HG03280 (cell line): ENCODE results near the gene GPR137B.
"Not testable (repeated sequence)": the region's sequence is repeated elsewhere in the genome, so short reads cannot be mapped to it uniquely, and the experiment has no call there.

Experiments used
- ATAC-seq: cut with Tn5 transposase; IDR thresholded peaks from one replicate; pipeline ENCODE4 v1.9.1; 2021; ENCODE audit warnings: mild to moderate bottlenecking, moderate library complexity; ENCODE audit not compliant: unreplicated experiment

Gene GPR137B

DNA sequence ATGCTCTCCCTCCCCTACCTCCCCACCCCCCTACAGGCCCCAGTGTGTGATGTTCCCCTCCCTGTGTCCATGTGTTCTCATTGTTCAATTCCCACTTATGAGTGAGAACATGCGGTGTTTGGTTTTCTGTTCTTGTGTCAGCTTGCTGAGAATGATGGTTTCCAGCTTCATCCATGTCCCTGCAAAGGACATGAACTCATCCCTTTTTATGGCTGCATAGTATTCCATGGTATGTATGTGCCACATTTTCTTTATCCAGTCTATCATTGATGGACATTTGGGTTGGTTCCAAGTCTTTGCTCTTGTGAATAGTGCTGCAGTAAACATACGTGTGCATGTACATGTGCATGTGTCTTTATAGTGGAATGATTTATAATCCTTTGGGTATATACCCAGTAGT is 44.1 kb downstream of the GPR137B start:
- not testable (repeated sequence) for ATAC-seq

DNA sequence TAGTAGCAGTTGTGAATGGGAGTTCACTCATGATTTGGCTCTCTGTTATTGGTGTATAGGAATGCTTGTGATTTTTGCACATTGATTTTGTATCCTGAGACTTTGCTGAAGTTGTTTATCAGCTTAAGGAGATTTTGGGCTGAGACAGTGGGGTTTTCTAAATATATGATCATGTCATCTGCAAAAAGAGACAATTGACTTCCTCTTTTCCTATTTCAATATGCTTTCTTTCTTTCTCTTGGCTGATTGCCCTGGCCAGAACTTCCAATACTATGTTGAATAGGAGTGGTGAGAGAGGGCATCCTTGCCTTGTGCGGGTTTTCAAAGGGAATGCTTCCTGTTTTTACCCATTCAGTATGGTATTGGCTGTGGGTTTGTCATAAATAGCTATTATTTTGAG is 45.7 kb downstream of the GPR137B start:
- not testable (repeated sequence) for ATAC-seq

DNA sequence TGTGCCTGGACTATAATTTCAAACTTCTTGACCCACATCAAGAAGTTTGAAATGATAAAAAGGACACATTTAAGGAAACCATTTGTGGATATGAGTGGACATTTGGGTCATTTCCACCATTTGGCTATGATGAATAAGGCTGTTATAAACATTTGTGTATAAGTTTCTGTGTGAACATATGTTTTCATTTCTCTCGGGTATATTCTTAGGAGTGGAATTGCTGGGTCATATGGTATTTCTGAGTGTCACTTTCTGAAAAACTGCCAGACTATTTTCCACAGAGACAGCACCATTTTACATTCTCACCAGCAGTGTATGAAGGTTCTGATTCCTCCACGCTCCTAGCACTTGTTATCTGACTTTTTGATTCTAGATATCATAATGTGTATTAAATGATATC is 50.8 kb downstream of the GPR137B start:
- ATAC-seq: no peak

DNA sequence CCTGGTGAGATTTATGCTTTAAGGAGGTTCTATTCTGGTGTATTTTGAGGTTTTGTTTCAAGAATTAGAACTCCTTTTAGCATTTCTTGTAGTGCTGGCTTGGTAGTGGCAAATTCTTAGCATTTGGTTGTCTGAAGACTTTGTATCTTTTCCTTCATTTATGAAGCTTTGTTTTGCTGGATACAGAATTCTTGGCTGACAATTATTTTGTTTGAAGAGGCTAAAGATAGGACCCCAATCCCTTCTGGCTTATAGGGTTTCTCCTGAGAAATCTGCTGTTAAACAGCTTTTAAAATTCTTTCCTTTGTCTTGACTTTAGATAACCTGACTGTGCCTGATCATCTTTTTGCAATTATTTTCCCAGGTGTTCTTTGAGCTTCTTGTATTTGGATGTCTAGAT is 58.6 kb downstream of the GPR137B start:
- ATAC-seq: no peak

DNA sequence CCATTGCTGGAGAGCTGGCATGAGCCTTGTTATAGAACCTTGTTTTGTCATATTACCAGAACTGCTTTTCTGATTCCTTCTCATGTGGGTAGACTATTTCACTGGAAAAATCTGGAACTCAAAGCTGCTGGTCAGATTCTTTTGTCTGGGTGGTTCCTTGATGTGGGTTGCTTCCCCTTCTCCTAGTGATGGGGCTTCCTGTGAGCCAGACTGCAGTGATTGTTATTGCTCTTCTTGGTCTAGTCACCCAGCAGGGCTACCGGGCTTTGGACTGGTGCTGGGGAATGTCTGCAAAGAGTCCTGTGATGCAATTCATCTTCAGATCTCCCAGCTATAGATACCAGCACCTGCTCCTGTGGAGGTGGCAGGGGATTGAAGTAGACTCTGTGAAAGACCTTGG is 59.4 kb downstream of the GPR137B start:
- ATAC-seq: no peak

DNA sequence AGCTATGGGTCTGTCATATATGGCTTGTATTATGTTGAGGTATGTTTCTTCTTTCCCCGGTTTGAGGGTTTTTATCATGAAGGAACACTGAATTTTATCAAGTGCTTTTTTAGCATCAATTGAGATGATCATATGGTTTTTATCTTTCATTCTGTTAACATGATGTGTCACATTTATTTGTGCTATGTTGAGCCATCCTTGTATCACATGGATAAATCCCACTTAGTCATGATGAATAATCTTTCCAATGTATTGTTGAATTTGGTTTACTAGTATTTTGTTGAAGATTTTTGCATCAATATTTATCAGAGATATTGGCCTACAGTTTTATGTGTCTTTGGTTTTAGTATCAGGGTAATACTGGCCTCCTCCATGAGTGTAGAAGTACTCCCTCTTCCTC is 61.7 kb downstream of the GPR137B start:
- ATAC-seq: no peak

DNA sequence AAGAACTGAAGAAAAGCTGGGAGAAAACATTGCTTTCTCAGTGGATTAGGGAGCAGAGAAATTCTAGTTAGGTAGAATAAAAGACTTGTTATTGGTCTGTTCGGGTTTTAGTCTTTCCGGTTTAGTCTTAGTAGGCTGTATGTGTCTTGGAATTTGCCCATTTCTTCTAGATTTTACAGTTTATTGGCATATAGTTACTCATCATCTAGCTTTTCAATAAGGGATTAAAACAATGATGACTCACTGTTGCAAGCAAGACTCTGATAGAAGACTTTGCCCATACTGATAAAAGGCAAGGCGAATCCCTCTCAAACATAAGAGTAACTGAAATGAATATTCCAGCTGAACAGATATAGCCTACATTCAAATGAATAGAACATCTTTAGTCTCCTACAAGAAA is 62.3 kb downstream of the GPR137B start:
- no peak for ATAC-seq

DNA sequence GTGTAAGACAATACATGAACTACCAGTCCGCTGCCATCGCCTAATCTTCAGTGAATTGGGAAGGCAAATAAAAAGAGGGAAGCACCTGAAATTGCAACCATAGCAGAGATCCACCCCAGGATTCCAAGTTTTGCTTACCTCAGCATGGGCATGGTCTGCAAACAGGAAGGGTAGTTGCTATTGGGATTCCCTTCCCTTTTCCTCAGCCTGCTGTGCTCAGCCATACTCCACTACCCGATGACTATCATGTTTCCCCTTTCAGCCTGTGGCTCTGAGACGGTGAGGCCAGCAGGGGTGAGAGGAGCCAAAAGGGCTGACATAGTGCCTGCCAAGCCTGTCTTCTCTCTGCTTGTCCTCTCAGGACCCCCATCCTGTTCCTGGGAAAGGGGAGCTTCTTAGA is 64.2 kb downstream of the GPR137B start:
- no peak for ATAC-seq

DNA sequence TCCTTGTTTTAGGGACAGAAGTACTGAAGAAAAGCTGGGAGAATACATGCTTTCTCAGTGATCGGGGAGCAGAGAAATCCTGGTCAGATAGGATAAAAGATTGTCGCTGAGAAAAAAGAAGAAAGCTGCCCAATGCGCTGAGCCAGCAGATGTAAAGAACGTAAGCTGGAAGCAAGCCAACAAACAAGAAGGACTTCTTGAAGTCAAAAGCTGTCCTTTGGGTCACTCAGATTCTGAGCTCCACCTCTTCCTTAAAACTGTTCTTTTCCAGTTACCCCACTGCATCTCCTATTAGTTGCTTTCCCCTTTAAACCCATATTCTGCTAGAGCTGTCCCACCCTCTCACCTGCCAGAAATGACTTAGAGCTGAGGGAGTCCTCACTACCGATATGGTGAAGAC is 64.8 kb downstream of the GPR137B start:
- ATAC-seq: no peak

DNA sequence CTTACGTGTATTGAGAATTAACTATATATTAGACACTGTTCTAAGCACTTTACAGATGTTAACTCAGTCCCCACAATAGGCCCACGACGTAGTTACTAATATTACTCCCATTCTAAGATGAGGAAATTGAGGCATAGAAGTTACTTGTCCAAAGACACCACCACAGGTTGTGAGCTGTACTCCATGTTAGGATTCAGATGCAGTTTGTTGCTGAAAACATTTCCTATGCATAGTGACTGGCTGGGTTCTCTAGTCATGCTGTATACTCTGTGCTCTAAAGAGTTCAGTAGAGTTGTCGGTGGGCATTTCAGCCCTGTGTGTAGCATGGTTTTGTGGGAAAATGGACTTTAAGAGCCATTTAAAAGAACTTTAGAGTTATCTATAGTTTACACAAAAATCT is 65.2 kb downstream of the GPR137B start:
- no peak for ATAC-seq

DNA sequence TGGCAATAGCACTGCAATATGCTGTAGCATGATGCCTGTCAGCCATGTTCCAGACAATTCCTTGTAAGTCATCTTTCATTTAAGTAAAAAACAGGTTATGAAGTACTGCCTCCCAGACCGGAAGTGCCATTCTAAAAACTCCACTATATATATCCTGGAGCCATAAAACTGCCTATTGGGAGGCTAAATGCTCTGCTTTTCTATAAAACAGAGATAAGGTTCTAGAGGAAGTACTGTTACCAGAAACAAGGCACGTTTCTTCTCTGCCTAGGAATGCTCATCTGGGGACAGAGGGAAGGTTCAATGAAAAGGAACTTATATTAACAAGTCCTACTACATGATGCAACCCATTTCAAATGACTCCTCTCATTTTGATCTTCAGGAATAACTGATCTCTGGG is 66.8 kb downstream of the GPR137B start:
- ATAC-seq: no peak

DNA sequence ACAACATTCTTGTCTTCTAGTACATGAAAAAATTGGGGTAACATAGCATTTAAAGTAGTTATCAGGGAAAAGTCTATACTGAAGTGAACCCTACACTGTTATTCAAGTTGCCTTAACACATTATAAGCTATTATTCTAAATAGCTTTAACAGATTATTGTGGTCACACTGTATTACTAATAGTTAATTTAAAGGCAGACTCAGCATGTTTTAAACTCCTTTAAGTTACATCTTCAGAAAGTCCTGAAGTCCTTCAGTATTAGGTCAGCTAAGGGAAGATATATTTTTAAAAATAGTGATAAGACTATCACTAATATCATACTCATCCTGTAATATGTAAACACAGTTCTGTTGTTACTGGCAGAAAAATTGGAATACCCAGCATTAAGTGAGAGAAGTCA is 67.4 kb downstream of the GPR137B start:
- ATAC-seq: no peak

DNA sequence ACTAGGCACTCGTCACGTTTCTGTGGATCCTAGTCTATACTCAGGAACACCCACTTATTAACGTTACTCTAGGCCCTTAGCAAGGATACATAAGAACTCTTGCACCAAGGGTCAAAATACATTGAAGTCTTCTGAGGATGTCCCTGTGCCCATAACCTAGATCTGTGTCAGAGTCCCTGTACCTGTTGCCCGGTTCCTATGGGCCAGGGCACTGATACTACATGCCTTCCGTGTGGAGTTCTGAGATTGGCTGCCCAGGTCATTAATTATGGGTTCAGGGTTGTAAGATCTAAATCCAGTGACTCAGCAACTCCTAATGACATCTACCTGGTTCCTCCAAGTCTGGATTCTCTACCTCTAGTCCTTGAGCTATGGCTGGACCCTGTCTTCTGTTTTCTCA is 69.5 kb downstream of the GPR137B start:
- ATAC-seq: no peak

DNA sequence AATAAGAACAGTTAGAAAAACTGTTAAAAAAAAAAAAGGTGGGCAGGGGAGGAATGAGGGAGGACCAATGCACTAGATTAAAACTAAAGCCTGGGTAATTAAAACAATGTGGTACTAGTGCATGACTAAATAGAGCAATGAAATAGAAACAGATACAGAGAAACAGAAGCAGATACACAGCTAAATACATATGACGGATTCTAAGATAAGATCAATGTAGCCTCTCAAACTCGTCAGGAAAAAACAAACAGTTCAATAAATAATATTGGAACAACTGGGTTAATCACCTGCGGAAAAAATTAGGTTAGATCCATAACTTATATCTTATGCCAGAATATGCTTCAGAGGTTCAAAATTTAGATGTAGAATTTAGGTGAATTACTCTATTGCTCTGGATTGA is 71.2 kb downstream of the GPR137B start:
- ATAC-seq: no peak

DNA sequence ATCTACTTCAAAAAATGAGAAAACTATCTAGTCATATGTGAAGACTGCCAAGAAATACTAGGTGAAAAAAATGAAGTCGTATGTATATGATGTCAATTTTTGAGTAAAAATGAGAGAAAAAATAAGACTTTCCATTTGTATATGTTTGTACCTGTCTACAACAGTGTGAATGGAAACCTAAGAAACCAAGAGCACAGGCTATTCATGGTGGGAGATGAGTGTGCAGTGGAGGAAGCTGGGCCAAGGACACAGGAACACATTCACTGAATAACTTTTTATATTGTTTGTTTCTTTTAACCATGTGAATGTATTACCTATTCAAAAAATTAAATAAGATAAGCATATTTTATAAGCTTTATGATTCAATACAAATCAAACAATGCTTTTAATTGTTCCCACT is 72.4 kb downstream of the GPR137B start:
- ATAC-seq: no peak

DNA sequence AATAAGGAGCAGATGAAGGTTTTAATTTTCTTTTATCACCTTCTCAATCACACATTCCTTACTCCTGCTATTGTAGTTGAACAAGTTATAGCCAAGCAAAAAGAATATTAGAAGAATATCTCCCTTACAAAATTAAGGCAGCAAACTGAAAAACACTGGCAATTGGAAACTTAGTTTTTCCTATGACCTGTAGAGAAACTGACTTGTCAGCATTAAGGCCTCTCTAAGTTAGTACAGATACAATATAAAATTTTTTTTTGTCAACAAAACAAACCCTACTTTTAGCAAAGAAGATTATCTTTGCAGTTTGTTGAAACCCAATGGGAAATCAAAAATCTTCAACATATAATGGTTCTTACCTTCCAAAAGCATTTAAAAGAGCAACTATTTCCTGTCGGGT is 78.1 kb downstream of the GPR137B start:
- no peak for ATAC-seq

DNA sequence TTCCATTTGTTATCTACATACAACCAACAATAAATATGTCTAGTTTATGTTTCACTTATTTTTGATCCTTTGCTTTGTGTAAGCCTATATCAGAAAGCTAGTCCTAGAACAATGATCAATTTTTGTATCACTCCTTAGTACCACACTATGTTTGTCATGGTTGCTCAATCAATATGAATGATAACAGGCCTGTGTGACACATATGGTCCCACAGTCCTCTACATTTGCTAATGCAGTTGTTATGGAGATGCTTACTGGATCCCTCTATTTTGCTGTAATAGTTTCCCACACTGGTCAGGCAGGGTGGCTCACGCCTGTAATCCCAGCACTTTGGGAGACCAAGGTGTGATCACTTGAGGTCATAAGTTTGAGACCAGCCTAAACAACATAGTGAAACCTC is 80.3 kb downstream of the GPR137B start:
- no peak for ATAC-seq

DNA sequence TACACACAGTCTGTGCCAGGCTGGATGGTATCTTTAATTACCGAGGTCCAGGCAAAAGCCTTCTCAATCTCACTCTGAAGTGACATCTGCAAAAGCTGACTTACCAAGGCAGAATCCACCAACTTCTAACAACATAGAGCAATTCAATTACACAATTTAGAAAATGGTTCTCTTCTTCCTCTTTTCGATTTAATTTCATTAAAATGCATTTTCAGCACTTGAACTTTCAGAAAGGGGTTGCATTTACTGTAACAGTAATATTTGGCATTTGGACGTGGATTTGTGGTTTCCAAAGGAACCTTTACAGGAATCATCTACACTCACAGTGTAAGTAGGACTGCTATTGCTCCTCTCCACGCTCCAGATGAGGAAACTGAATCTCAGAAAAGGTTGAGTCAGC is 86.1 kb downstream of the GPR137B start:
- ATAC-seq: no peak

DNA sequence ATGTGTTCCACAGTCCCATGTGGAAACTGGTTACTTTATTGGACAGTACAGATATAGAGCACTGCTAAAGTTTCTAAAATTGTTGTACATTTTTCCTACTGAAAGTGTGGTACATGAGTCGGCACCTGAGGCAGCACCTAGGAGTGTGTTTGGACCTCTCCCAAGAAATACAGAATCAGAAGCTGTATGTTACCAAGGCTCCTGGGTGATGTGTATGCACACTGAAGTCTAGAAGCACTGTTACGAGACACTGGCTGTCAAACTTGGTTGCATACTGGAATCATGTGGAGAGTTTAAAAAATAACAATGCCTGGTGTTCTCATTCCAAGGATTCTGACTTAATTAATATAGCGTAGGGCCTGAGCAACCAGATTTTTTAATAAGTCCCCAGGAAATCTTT is 92.8 kb downstream of the GPR137B start:
- no peak for ATAC-seq

DNA sequence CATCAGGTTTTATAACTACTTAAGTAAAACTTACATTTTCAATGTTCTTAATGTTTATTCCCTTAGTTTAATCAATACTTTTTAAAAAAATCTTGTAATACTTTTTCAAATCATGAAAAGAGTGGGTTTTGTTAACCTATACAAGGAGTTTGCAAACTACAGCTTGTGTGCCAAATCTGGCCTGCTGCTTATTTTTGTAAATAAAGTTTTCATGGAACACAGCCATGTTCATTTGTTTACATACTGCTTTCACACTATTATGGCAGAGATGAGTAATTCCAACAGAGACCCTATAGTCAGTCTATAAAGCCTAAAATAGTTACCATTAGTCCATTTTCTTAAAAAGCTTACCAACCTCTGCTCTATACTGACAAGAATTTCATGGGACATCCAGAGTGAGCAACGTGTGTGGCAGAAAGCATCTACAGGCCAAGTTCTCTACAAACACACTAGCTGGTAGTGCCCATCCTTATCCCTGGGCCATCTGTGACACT is 96.8 kb downstream of the GPR137B start:
- no peak for ATAC-seq

DNA sequence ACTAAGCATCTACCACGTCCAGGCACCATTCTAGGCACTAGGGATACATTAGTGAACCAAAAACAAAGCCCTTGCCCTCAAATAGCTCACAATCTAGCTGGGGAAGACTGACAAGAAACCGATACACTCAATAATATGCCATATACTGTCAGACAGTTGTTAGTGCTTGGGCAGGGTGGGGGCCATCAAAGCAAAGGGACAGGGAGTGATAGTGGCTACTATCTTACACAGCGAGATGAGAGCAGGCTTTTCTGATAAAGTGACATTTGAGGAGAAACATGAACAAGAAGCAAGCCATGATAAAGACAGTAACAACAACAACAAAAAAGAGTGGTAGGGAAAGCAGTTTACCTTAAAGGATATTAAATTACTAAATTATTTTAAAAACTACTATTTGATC is 98.3 kb downstream of the GPR137B start:
- no peak for ATAC-seq

DNA sequence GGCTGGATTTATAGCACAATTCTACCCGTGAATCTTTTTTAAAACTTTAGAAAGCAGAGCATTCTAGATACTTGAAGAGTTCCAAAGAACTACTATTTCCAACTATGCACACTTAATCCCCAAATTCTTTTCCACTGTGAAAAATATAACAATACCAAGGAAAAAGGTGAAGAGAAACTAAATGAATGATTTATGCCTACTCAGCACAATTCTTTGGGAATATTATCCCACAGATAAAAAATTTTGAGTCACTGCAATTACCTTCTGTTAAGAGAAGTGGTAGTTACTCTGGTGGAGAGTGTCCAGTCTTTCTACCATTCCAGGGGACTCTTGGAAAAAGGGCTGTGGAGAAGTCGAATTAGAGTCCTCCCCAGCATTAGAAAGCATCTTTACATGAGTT is 100.2 kb downstream of the GPR137B start:
- ATAC-seq: no peak

DNA sequence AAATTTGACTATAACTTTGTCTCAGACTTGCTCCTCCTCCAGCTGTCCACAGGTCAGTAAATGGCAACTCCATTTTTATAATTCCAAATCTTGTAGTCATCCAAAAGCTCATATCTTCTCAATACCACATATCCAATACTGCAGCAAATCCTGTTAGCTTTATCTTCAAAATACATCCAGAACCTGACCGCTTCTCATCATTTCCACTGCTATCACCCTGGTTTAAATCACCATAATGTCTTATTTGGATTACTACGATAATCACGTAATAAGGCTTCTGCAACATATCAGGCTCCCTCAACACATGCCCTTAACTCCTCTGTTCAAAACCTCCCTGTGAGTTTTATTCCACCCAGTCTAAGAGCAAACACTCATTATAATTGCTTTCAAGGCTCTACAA is 104.9 kb downstream of the GPR137B start:
- ATAC-seq: no peak

DNA sequence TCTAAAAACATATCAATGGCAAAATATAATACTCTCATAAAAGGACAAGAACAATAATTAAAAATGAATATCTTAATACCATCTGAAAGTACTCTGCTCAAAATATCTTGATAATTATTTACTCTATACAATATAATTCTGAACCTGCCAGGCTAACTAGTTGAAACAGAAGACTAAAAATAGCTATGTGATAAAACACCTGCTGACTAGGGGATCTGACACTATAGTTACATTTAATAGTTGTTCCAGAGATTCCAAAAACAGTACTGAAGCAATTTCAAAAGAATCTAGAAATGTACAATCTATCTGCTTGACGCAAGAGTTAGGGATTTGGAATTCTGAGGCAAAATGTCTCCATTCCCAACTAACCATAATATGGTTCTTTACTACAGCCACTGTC is 109.2 kb downstream of the GPR137B start:
- no peak for ATAC-seq
